ENCODE measurements around the gene DNASE1L3. TPM values are rescaled to one million over a fixed set of nuclear protein-coding genes. Genes with fewer than 3 reads are reported as not detected.

The DNASE1L3 gene
- total and polyA plus RNA-seq, 4 donors, result 76.1 to 201 (median 128) TPM

DNA sequence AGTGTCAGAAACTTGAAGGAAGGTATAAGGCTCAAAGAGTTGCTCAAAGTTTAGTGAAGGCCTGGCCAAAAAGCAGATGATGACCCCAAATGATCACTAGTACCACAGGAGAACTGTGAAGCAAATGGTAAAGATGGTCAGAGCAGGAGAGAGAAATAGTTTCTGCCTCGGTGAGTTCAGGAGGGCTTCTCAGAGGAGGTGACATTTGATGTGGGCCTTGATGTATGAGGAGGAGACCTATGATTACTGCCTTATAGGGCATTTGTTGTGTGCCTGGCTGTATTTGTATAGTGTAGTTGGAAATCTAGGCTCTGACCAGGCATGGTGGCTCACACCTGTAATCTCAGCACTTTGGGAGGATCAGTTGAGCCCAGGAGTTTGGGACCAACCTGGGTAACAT, 50.4 kb downstream of the DNASE1L3 start:
- Histone ChIP-seq H3K27me3 (ENCODE audit: control insufficient read depth in 4 of 4, insufficient read depth in 4 of 4, low read length in 3 of 4) (no peaks in the 10 kb centered on the region), H3K9ac (ENCODE audit: low read depth in 1 of 2, low read length in 2 of 2) (no peak overlapping the region), H3K36me3 (ENCODE audit: control insufficient read depth in 4 of 4, insufficient read depth in 3 of 4, low read depth in 1 of 4, low read length in 3 of 4) (peaks cover 10 to 38% (median 34%) of the 10 kb centered on the region in 4 donors), H3K4me3 (ENCODE audit: low read depth in 1 of 3, low read length in 3 of 3) (no peak overlapping the region), H3K27ac (ENCODE audit: low read depth in 1 of 2, low read length in 2 of 2) (peak overlapping the region in 1 of 2 donors; percentile 74), H3K9me3 (ENCODE audit: control insufficient read depth in 4 of 4, low read length in 3 of 4) (no peaks in the 10 kb centered on the region), H3K4me1 (ENCODE audit: control insufficient read depth in 4 of 4, insufficient read depth in 4 of 4, low read length in 3 of 4) (peaks cover 9 to 35% (median 29%) of the 10 kb centered on the region in 4 donors)
- 98% methylated on average over 1 of the region's 1 CpG for WGBS
- no peak for DNase-seq (ENCODE audit: low spot score)
- TF ChIP-seq TAF1 (conservative IDR thresholded peaks at IDR 0.05) (no peak), GABPA (IDR thresholded peaks at IDR 0.05 in 1 of 2, conservative IDR thresholded peaks at IDR 0.05 in 1 of 2) (no peak), FOXA2 (IDR thresholded peaks at IDR 0.05) (no peak), HNF4G (IDR thresholded peaks at IDR 0.05) (no peak), RAD21 (IDR thresholded peaks at IDR 0.05) (no peak), JUND (IDR thresholded peaks at IDR 0.05) (no peak), SP1 (IDR thresholded peaks at IDR 0.05) (no peak), FOXA1 (IDR thresholded peaks at IDR 0.05) (no peak), EGR1 (IDR thresholded peaks at IDR 0.05; ENCODE audit: low read depth in 2 of 2) (no peak), HNF4A (conservative IDR thresholded peaks at IDR 0.05) (no peak), YY1 (IDR thresholded peaks at IDR 0.05) (no peak), NR2F2 (IDR thresholded peaks at IDR 0.05) (no peak)
- TF ChIP-seq, protein P1, sequence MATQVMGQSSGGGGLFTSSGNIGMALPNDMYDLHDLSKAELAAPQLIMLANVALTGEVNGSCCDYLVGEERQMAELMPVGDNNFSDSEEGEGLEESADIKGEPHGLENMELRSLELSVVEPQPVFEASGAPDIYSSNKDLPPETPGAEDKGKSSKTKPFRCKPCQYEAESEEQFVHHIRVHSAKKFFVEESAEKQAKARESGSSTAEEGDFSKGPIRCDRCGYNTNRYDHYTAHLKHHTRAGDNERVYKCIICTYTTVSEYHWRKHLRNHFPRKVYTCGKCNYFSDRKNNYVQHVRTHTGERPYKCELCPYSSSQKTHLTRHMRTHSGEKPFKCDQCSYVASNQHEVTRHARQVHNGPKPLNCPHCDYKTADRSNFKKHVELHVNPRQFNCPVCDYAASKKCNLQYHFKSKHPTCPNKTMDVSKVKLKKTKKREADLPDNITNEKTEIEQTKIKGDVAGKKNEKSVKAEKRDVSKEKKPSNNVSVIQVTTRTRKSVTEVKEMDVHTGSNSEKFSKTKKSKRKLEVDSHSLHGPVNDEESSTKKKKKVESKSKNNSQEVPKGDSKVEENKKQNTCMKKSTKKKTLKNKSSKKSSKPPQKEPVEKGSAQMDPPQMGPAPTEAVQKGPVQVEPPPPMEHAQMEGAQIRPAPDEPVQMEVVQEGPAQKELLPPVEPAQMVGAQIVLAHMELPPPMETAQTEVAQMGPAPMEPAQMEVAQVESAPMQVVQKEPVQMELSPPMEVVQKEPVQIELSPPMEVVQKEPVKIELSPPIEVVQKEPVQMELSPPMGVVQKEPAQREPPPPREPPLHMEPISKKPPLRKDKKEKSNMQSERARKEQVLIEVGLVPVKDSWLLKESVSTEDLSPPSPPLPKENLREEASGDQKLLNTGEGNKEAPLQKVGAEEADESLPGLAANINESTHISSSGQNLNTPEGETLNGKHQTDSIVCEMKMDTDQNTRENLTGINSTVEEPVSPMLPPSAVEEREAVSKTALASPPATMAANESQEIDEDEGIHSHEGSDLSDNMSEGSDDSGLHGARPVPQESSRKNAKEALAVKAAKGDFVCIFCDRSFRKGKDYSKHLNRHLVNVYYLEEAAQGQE (IDR thresholded peaks at IDR 0.05), result no peak
- TF ChIP-seq, protein P2, sequence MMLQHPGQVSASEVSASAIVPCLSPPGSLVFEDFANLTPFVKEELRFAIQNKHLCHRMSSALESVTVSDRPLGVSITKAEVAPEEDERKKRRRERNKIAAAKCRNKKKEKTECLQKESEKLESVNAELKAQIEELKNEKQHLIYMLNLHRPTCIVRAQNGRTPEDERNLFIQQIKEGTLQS (IDR thresholded peaks at IDR 0.05), result no peak
- TF ChIP-seq, protein P3, sequence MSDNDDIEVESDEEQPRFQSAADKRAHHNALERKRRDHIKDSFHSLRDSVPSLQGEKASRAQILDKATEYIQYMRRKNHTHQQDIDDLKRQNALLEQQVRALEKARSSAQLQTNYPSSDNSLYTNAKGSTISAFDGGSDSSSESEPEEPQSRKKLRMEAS (IDR thresholded peaks at IDR 0.05), result no peak
- TF ChIP-seq, protein P4, sequence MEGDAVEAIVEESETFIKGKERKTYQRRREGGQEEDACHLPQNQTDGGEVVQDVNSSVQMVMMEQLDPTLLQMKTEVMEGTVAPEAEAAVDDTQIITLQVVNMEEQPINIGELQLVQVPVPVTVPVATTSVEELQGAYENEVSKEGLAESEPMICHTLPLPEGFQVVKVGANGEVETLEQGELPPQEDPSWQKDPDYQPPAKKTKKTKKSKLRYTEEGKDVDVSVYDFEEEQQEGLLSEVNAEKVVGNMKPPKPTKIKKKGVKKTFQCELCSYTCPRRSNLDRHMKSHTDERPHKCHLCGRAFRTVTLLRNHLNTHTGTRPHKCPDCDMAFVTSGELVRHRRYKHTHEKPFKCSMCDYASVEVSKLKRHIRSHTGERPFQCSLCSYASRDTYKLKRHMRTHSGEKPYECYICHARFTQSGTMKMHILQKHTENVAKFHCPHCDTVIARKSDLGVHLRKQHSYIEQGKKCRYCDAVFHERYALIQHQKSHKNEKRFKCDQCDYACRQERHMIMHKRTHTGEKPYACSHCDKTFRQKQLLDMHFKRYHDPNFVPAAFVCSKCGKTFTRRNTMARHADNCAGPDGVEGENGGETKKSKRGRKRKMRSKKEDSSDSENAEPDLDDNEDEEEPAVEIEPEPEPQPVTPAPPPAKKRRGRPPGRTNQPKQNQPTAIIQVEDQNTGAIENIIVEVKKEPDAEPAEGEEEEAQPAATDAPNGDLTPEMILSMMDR (IDR thresholded peaks at IDR 0.05; ENCODE audit: low read depth, low read length, missing input control), result no peak

DNA sequence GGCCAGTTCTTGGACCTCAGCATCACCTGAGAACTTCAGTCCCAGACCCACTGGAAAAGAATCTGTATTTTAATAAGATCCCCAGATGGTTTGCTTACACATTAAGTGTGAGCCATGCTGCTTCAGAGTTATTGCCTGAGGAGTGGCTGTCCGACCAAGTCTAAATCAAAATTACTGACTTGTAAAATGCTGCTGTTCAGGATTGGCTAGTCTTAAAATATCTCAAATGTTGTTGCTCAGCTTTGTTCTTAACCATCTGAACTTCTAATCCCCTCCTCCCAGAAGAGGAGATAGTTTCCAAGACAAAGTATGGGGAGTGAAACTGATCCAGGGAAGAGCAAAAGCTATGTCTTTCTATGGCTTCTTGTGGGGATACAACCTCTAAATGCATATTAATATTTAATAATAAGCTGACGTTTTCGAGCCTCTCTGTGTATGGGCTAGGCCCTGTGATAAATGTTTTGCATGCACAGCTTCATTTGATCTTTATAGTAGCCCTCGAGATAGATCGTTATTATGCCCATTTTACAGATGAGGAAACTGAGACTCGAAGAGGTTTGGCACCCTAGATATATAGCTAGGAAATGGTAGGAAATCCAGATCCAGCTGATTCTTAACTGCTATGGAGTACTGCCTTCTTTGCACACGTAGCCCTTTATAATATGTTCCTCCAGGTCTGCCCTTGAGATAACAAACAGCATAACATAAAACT, 52.2 kb downstream of the DNASE1L3 start:
- Histone ChIP-seq H3K27ac (ENCODE audit: low read depth in 1 of 2, low read length in 2 of 2) (no peak overlapping the region), H3K9me3 (ENCODE audit: control insufficient read depth in 4 of 4, low read length in 3 of 4) (no peaks in the 10 kb centered on the region), H3K4me3 (ENCODE audit: low read depth in 1 of 3, low read length in 3 of 3) (no peak overlapping the region), H3K9ac (ENCODE audit: low read depth in 1 of 2, low read length in 2 of 2) (no peak overlapping the region), H3K27me3 (ENCODE audit: control insufficient read depth in 4 of 4, insufficient read depth in 4 of 4, low read length in 3 of 4) (no peaks in the 10 kb centered on the region), H3K4me1 (ENCODE audit: control insufficient read depth in 4 of 4, insufficient read depth in 4 of 4, low read length in 3 of 4) (peaks cover 8 to 24% (median 16%) of the 10 kb centered on the region in 4 donors), H3K36me3 (ENCODE audit: control insufficient read depth in 4 of 4, insufficient read depth in 3 of 4, low read depth in 1 of 4, low read length in 3 of 4) (peaks cover 12 to 47% (median 41%) of the 10 kb centered on the region in 4 donors)
- 96% methylated on average over 7 of the region's 7 CpGs for WGBS
- TF ChIP-seq, protein P5, sequence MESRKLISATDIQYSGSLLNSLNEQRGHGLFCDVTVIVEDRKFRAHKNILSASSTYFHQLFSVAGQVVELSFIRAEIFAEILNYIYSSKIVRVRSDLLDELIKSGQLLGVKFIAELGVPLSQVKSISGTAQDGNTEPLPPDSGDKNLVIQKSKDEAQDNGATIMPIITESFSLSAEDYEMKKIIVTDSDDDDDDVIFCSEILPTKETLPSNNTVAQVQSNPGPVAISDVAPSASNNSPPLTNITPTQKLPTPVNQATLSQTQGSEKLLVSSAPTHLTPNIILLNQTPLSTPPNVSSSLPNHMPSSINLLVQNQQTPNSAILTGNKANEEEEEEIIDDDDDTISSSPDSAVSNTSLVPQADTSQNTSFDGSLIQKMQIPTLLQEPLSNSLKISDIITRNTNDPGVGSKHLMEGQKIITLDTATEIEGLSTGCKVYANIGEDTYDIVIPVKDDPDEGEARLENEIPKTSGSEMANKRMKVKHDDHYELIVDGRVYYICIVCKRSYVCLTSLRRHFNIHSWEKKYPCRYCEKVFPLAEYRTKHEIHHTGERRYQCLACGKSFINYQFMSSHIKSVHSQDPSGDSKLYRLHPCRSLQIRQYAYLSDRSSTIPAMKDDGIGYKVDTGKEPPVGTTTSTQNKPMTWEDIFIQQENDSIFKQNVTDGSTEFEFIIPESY (IDR thresholded peaks at IDR 0.05), result no peak
- TF ChIP-seq HNF4G (IDR thresholded peaks at IDR 0.05) (no peak), SP1 (IDR thresholded peaks at IDR 0.05) (no peak)
- no peak for DNase-seq (ENCODE audit: low spot score)
